Measurements from ENCODE around the gene DNAJC8.

DNAJC8 gene

DNA sequence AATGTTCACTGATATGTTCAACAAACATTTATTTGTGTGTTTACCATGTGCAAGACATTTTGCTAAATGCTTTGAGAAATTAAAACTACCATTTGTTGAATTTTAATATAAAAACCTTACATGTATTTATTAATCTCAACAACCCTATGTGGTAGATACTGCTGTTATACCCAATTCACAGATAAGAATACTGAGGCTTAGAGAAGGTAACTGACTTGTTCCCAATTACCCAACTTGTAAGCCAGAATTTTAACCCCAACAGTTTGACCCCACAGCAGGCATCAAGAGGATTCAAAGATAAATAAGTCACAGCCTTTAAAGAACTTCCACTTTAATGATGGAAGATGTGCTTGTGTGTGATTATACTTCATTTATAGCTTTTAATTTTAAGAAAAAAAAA is 3.7 kb downstream of the DNAJC8 start:
- no peak for DNase-seq
- in situ Hi-C loops (cut with HindIII; ENCODE audit: low pct_ligation_motif_present, low pct_unique_long_range_greater_than_20kb, low sequenced_read_pairs), result no loop called here

DNA sequence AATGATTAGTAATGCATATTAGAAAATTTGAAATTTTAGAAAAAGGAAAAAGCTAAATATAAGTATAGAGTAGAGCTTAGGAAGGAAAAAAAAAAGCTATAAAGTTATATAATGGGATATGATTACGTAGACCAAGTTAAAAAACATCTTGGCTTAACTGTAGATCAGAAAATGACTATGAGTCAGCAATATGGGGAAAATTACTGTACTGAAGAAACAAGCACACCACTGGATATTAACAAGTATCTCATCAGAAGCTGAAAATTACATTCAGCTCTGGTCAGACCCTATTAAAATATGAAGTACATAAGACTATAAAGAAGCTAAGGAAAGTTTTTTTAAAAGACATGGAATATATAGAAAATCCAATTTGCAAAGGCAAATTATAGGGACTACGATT is 19.5 kb downstream of the DNAJC8 start:
- in situ Hi-C loops (cut with HindIII; ENCODE audit: low pct_ligation_motif_present, low pct_unique_long_range_greater_than_20kb, low sequenced_read_pairs), result no loop called here
- no peak for DNase-seq

DNA sequence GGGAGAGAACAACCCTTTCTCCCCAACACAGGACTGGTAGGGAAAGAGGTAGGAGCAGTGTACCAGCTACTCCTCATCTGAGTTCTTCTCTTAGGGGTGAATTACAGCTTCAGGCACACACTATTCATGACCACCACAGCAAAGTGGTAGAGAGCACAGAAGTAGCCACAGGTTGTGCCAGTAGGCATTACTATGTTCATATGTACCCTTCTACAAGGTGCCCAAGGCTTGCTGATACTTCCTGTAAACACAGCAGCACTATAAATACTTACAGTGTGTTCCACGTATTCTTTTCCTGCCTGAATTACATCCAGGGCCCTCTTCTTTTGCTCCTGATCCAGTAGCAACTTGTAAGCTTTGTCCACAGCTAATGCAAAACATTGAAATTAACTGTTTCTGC is 23.1 kb downstream of the DNAJC8 start:
- DNase-seq, result no peak
- in situ Hi-C loops (cut with HindIII; ENCODE audit: low pct_ligation_motif_present, low pct_unique_long_range_greater_than_20kb, low sequenced_read_pairs), result no loop called here

DNA sequence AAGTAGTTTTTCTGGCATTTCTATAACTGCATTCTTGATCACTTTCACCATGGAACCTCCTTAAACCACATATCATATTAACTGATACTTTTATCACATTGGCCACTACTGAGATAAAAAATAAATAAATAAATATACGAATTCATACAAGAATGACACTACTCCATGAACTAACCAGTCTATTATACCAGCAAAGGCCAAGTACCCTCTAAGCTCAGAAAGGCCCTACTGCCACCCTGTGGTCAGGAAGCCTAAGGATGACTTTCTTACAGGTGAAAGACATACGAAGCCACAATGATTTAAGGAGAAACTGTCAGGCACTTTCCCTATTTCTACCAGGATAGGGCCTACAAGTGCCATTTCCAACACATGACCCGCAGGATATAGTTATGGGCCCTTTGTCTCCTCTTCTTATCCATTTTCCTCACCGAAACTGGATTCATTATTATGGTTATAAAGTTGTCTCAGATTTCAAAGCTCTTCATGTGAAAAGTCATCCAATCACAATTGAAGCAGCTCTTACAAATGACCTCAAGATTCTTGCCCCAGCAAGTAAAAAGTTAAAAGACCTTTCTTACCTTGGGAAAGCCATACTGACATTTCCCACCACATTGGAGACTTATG is 23.9 kb downstream of the DNAJC8 start:
- DNase-seq, result peak; percentile 57
- in situ Hi-C loops (cut with HindIII; ENCODE audit: low pct_ligation_motif_present, low pct_unique_long_range_greater_than_20kb, low sequenced_read_pairs), result no loop called here

DNA sequence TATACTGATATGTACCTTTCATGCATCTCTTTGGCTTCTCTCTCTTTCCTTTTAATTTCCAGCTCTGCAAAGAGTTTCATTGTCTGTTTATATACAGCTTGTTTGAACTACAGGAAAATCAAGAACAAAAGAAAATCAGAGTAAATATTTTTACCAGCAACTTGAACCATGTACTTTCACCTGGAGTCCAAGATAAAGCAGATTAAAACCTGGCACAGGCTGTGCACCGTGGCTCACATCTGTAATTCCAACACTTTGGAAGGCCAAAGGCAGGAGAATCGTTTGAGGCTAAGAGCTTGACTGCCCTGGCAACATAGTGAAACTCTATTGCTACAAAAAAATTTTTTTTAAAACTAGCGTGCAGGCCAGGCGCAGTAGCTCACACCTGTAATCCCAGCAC is 27.6 kb downstream of the DNAJC8 start:
- in situ Hi-C loops (cut with HindIII; ENCODE audit: low pct_ligation_motif_present, low pct_unique_long_range_greater_than_20kb, low sequenced_read_pairs), result no loop called here
- no peak for DNase-seq

DNA sequence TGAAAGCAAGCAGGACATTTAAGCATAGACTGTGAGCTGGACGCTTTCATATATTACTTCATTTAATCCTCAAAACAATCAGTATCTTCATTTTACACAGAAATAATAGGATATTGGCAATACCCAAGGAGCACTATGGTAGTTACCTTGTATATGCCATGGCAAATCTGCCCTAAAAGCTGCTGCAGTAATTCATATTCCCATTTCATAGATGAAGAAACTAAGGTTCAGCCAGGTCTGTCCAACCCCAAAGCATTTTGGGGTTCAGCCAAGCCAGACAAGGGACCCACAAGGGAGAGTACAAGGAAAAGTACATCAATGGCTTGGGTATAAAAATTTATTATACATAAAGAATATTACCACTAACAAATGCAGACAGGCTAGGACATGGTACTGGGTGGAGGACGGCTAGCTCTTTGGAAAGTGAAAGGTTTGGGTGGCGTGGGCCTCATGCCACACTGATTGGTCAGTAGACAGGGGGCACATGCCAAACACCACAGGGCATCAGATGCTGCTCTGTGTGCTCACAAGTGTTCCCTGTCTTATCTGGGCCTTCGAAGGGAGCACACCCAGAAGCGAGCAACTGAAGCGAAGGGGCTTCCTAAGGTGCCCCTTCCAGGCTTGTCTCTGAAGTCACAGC is 32.5 kb downstream of the DNAJC8 start:
- in situ Hi-C loops (cut with HindIII; ENCODE audit: low pct_ligation_motif_present, low pct_unique_long_range_greater_than_20kb, low sequenced_read_pairs), result no loop called here
- DNase-seq, result no peak

DNA sequence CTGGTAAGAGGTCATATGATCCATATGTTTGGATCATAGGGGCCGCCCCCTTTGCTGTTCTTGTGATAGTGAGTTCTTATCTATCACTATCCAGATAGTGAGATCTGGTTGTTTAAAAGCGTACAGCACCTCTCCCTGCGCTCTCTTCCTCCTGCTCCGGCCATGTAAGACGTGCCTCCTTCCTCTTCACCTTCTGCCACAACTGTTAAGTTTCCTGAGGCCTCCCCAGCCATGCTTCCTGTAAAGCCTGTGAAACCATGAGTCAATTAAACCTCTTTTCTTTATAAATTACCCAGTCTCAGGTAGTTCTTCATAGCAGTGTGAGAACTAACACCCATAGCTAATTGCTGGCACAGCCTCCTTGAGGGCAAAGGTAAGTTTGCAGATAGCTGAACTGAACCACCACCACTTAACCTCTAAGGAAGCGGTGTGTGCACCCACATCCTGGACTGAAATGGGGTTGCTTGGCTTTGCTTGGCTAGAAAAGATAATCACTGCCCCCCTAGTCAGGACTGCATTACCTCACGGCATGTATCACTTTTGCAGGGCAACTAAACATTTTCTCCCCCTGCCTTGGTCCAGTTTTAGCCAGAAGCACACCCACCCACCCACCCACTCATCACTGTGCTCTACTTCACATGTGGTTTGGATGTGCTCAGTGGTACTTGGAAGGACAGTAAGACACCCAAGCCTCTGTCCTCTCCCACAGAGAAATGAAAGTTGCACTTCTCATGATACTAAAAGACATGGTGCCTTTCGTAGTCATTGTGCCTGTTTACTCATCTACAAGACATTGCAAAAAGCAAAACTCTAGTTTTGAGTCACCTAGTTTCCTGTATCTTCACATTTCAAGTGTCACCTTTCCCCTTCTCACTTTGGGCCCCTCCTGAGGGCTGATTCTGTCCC is 33.2 kb downstream of the DNAJC8 start:
- no peak for DNase-seq
- in situ Hi-C loops (cut with HindIII; ENCODE audit: low pct_ligation_motif_present, low pct_unique_long_range_greater_than_20kb, low sequenced_read_pairs), result no loop called here

DNA sequence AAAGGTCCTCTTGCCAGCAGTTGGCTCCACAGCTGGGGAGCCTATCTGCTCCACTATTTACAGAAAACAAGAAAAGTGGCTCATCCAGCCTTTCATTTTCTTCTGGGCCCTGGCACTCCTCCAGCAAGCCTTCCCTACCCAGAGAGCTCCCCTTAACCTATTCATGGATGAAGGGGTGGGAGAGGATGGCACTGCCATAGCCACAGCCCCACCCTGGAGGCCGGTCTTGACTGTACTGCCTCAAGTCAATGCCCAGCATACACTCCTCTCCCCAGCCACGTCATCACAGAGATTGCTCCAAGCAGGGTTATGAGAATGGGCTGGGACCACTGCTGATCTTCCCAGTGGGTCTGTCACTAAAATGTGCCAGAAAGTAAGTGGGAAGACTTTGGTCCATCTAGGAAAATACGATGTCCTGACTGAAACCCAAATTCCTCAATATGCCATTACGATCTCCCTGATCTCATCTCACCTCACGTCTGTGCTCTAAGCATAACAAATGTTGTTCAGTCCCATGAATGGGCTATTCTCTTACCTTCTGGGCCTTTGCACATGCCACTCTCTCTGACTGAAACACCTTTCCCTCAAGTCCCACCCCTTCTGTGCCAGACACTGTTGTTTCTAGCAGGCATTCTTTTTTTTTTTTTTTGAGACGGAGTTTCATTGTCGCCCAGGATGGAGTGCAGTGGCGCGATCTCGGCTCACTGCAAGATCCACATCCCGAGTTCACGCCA is 35.0 kb downstream of the DNAJC8 start:
- in situ Hi-C loops (cut with HindIII; ENCODE audit: low pct_ligation_motif_present, low pct_unique_long_range_greater_than_20kb, low sequenced_read_pairs), result no loop called here
- DNase-seq, result no peak

DNA sequence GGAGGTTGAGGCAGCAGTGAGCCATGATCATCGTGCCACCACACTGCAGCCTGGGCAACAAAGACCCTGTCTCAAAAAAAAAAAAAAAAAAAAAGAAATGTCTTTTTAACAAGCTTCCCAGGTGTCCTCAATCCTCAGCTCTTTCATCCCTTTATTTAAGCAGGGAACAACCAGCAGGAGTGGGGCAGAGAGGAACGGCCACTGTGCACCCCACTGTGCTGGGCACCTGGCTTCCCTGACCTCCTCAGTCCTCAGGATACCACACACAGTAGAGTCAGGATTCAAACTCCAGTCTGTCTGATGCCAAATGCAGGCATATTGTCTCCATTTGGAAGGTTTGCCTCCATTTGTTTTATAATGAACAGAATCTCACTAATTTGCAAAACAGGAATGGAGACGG is 36.5 kb downstream of the DNAJC8 start:
- DNase-seq, result no peak
- in situ Hi-C loops (cut with HindIII; ENCODE audit: low pct_ligation_motif_present, low pct_unique_long_range_greater_than_20kb, low sequenced_read_pairs), result no loop called here

DNA sequence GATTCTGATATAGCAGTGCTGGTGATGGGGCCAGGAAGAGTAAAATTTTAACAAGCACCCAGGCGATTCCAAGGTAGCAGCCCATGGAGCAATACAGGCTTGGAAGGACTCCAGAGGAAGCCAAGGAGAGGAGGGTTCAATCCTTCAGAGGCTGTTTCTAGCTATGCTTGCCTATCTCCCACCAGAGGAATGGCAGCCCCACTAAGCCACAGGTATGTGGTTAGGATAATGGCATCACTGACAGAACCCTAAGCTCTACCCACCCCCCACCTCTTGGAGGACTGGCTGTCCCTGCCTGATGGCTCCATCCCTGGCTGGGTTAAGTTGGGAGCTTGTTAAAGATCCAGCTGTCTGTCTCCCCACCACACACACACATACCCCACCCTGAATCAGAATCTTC is 37.0 kb downstream of the DNAJC8 start:
- DNase-seq, result no peak

DNA sequence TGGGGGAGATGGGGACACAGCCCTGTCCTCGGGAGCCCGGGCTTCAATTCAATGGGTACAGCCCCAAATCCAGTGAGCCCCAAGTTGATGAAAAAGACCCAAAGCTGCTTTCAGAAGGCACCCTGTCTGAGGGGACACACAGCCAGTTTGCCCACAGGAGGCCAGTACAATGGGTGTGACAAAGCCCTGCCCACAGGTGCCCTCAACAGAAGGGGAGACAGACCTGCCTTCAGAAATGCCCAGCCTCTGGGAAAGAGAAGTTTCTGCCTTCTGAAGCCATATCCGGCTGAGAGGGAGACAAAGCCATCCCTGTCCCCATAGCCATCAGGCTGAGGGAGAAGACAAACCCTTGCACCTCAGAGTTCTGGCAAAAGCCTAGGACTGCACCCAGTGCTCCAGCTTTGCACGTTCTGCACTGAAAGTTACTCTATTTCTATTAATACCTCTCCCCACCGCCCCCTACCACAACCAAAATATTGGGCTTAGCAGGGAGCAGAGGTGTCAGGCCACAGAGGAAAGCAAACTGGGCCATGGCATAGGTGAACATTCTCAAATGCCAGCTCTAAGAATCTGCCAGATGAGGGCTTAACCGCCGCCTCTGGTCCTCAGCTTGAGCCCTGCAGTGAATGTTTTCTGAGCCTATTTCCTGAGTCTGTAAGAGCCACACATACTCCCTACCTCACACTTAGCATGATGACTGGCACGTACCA is 38.3 kb downstream of the DNAJC8 start:
- no peak for DNase-seq
- in situ Hi-C loops (cut with HindIII; ENCODE audit: low pct_ligation_motif_present, low pct_unique_long_range_greater_than_20kb, low sequenced_read_pairs), result no loop called here

More for the DNA sequence above, 37.0 kb downstream of the DNAJC8 start:
- in situ Hi-C loops (cut with HindIII; ENCODE audit: low pct_ligation_motif_present, low pct_unique_long_range_greater_than_20kb, low sequenced_read_pairs), result no loop called here

DNA sequence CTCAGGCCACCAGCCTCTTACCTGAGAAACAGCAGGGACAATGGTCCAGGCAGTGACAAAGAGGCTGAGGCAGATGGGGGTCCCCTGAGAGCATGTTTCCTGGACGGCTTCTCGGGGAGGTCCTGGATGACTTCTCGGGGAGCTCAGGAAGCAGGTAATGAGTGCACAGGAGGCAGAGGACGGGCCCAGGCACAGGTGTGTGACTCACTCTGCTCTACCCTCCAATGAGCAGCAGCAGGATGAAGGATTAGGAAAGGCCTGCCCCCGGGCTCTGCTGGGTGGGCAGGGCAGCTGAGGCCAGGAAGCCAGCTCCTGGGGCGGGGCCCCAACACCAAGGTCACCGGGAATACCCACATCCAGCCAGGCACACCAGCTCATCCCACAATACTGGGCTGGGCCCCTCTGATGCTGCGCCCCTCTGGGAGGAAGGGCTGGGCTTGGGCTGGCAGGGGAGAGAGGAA is 39.1 kb downstream of the DNAJC8 start:
- in situ Hi-C loops (cut with HindIII; ENCODE audit: low pct_ligation_motif_present, low pct_unique_long_range_greater_than_20kb, low sequenced_read_pairs), result no loop called here
- no peak for DNase-seq

DNA sequence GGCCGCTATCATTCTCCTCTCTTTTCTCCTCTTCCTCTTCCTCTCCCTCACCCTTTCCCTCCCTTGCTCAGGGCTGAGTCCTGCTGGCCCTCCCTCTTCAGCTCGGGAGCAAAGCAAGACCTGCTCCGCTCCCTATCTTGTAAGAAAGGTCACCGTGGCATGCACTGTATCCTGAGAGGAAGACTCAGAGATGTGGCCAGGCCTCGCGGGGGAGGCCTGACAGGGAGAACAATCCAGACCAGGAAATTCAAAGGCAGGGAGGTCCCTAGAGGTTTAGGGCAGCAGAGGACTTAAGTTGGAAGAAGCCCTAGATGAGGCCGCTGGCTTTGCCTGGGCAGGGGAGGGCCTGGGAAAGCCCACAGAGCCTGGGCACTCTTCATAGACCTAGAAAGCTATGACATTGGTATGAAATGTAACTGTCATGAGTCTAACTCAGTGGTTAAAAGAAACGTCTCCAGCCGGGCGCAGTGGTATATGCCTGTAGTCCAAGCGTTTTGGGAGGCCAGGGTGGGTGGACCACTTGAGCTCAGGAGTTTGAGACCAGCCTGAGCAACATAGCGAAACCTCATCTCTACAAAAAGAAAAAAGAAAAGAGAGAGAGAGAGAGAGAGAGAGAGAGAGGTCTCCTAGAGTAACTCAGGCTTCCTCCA is 41.7 kb downstream of the DNAJC8 start:
- in situ Hi-C loops (cut with HindIII; ENCODE audit: low pct_ligation_motif_present, low pct_unique_long_range_greater_than_20kb, low sequenced_read_pairs), result no loop called here

DNA sequence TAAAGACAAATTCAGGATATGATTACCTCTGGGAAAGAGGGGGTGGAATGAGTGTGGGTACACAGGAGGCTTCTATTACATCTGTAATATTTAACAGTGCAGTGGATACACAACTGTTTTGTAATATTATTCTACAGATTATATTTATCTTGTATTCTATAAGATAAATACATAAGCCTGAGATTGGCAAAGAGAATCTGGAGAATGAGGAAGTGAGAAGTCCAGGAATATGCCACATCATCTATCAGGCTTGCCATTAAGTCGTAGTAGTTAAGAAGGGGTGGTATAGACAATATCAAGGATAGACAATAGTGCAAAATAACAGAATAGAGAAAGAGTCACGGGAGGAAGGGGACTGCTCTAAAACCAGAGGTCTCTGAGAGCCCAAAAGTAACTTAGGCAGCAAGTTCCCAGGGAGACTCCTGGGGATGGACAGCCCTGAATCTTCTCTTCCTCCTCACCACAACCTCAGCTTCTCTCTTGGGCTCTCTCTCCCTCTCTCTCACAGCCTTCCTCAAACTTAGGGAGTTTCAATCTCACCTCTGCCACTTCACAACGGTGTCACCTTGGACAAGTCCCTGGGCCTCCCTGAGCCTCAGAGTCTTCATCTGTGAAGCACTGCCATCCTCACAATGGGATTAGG is 42.4 kb downstream of the DNAJC8 start:
- no peak for DNase-seq
- in situ Hi-C loops (cut with HindIII; ENCODE audit: low pct_ligation_motif_present, low pct_unique_long_range_greater_than_20kb, low sequenced_read_pairs), result no loop called here

More for the DNA sequence above, 41.7 kb downstream of the DNAJC8 start:
- DNase-seq, result no peak

DNA sequence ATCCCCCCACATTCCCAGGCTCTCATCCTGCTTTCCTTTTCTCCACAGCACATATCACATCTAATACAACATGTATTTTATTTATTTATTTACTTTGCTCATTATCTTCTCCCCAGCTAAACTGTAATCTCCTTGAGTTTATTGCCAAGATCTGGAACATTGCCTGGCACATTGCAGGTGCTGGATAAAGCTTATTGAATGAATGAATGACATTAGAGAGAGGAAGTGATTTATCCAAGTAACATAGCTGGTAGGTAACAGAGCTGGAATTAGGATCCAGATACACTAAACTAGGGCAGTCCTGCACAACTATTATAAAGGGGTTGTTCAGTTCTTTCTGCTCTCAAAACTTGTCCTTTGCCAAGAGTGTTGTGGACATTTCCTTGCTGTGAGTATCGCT is 47.8 kb downstream of the DNAJC8 start:
- in situ Hi-C loops (cut with HindIII; ENCODE audit: low pct_ligation_motif_present, low pct_unique_long_range_greater_than_20kb, low sequenced_read_pairs), result no loop called here
- no peak for DNase-seq

DNA sequence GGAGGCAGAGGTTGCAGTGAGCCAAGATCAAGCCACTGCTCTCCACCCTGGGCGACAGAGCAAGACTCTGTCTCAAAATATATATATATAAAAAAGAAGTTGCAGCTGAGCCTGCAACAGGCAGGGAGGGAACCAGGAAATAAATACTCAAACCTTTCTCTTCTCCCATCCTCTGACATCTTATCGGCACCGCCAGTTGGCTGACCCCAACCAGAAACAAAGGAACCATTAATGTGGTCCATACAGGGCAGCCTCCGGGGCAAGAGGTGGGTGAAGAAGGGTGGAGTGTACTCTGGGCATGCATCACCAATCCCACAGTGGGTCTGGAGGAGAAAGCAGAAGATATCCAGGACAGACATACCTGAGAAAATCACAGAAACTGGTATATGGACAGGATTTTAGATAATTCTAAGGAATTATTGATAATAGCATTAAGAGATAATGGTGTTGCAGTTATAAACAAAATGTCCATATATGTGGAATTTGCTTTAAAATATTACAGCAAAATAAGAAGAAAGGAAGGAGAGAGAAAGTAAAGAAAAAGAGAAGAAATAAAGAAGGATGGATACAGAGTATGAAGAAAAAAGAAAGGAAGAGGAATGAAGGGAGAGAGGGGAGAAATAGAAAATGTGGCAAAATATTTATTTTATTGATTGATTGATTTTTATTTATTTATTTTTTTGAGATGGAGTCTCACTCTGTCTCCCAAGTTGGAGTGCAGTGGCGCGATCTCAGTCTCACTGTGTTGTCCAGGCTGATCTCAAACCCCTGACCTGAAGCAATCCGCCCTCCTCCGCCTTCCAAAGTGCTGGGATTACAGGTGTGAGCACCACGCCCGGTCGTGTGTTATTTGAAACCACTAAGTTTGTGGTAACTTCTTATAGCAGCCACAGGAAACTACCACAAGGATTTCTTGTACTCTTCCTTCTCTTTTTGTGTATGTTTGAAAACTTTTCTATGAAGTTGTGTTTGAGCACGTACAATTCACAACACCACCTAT is 52.2 kb downstream of the DNAJC8 start:
- in situ Hi-C loops (cut with HindIII; ENCODE audit: low pct_ligation_motif_present, low pct_unique_long_range_greater_than_20kb, low sequenced_read_pairs), result no loop called here
- DNase-seq, result no peak

All from ACHN (cell line).